Midbrain (tissue), 1 donor: ENCODE data around the gene SPEN.

Experiments
- DNase-seq: peaks from one replicate; lab custom pipeline; 2025; lab: John Stamatoyannopoulos, UW

Gene SPEN

GRCh38 chr1:15948595-15949452 is 101.3 kb downstream of the SPEN start:
- DNase-seq, result no peak

GRCh38 chr1:15949453-15950245 is 102.1 kb downstream of the SPEN start:
- peak; percentile 54 for DNase-seq

GRCh38 chr1:15950302-15950701 is 102.8 kb downstream of the SPEN start:
- DNase-seq, result no peak

- no peak for DNase-seq
These were observed 103.3 kb downstream of the SPEN start for GRCh38 chr1:15950763-15951295.

- no peak for DNase-seq
These were observed 104.0 kb downstream of the SPEN start for GRCh38 chr1:15951341-15952153.

GRCh38 chr1:15952317-15953258 is 105.1 kb downstream of the SPEN start:
- no peak for DNase-seq

GRCh38 chr1:15953294-15953771 is 105.8 kb downstream of the SPEN start:
- DNase-seq, result no peak

- no peak for DNase-seq
These were observed 106.3 kb downstream of the SPEN start for GRCh38 chr1:15953791-15954241.

GRCh38 chr1:15954316-15954715 is 106.8 kb downstream of the SPEN start:
- DNase-seq, result no peak

- no peak for DNase-seq
These were observed 108.0 kb downstream of the SPEN start for GRCh38 chr1:15955552-15955951.

GRCh38 chr1:15956150-15956549 is 108.6 kb downstream of the SPEN start:
- no peak for DNase-seq

GRCh38 chr1:15957221-15958095 is 110.0 kb downstream of the SPEN start:
- DNase-seq, result no peak

- no peak for DNase-seq
These were observed 110.6 kb downstream of the SPEN start for GRCh38 chr1:15958111-15958510.

GRCh38 chr1:15958793-15959192 is 111.3 kb downstream of the SPEN start:
- no peak for DNase-seq

- DNase-seq, result no peak
These were observed 111.9 kb downstream of the SPEN start for GRCh38 chr1:15959424-15959823.

- DNase-seq, result no peak
These were observed 112.4 kb downstream of the SPEN start for GRCh38 chr1:15959827-15960446.

GRCh38 chr1:15960808-15961207 is 113.3 kb downstream of the SPEN start:
- no peak for DNase-seq

GRCh38 chr1:15961492-15961891 is 114.0 kb downstream of the SPEN start:
- DNase-seq, result no peak

- peak; percentile 40 for DNase-seq
These were observed 114.7 kb downstream of the SPEN start for GRCh38 chr1:15962176-15962575.
